ENCODE measurements around the gene MCF2L. TPM values are rescaled to one million over a fixed set of nuclear protein-coding genes. Genes with fewer than 3 reads are reported as not detected.

Gene MCF2L
- total RNA-seq, 1 experiment from 2014 or later: 9.5 TPM

DNA sequence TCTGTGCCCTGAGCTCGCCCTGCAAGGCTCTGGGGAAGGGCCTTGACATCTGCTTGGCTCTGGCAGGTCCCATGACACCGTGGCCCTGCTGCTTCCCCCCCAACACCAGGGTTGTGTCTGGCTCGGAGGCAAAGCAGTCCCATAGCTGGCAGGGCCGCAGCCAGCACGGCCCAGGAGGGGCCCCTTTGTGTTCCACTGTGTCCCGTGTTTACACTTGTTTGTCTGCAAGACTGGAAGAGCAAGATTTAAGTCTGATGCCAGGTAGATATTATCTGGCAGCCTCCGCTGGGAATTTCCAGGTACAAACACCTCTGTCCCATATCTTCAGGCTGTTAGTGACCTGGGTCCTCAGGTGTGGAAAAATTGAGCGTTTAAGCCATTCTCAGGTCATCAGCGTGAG, 44.3 kb downstream of the MCF2L start:
- H3K27ac ChIP-seq (ENCODE audit: low read depth, low read length, poor library complexity, severe bottlenecking): no peak overlapping the region
- H3K4me3 ChIP-seq (ENCODE audit: low read depth, low read length, poor library complexity, severe bottlenecking): no peak overlapping the region
- TF ChIP-seq CTCF (conservative IDR thresholded peaks at IDR 0.05; ENCODE audit: low read depth, low read length) (no peak), EZH2 (IDR thresholded peaks at IDR 0.05; ENCODE audit: borderline replicate concordance, low read depth, low read length, poor library complexity, severe bottlenecking) (no peak)
- BruUV-seq (replicated peaks): no TSS peak
- ChIA-PET POLR2A (ENCODE audit: low non-redundant PET) (no interaction called here), CTCF (no interaction called here)
- H3K4me1 ChIP-seq (ENCODE audit: insufficient read depth, low read length, poor library complexity, severe bottlenecking): no peaks in the 10 kb centered on the region
- intact Hi-C loops (cut with micrococcal nuclease; ENCODE audit: unreplicated experiment): no loop called here
- no peaks in the 10 kb centered on the region for H3K9me3 ChIP-seq (ENCODE audit: low read depth, low read length, poor library complexity, severe bottlenecking)
- no peaks in the 10 kb centered on the region for H3K36me3 ChIP-seq (ENCODE audit: insufficient read depth, low read length, poor library complexity, severe bottlenecking)
- DNase-seq (ENCODE audit: low spot score): no peak
- H3K27me3 ChIP-seq (replicated peaks; ENCODE audit: insufficient read depth, low read depth, low read length, poor library complexity): no peaks in the 10 kb centered on the region

DNA sequence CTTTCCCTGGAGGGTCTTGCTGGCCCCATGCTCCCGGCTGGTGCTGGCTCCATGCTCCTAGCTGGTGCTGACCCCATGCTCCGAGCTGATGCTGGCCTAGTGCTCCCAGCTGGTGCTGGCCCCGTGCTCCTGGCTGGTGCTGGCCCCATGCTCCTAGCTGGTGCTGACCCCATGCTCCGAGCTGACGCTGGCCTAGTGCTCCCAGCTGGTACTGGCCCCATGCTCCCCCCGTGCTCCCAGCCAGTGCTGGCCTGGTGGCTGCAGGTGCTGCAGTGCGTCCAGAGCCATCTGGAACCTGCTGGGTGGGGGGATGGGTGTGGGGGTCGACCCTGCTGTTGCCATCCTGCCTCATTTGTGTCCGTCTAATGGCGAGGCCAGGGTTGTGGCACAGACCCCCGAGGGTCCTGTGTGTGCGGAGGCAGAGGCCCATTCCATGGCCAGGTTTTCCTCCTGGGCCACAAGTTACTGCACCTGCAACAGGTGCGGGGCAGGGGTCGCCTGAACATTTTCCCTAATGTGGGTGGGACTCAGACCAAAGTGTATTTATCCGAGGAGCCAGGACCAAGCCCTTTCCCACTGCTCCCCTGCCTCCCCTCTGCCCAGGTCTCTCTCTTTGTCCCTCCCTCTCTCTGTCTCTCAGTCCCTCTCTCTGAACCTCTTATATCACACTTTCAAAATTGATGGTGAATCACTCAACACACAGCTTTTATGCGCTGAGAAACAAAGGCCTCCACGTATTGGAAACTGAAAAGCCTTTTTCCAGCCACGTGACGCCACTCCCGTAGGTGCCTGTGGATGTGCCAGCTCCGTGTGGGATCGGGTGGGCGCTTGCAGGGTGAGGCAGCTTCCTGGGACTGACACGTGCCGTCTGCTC, 45.1 kb downstream of the MCF2L start:
- BruUV-seq (replicated peaks): no TSS peak
- no peak for TF ChIP-seq EZH2 (IDR thresholded peaks at IDR 0.05; ENCODE audit: borderline replicate concordance, low read depth, low read length, poor library complexity, severe bottlenecking)
- no peak for TF ChIP-seq CTCF (conservative IDR thresholded peaks at IDR 0.05; ENCODE audit: low read depth, low read length)
- Histone ChIP-seq H3K27me3 (replicated peaks; ENCODE audit: insufficient read depth, low read depth, low read length, poor library complexity) (no peaks in the 10 kb centered on the region), H3K4me1 (ENCODE audit: insufficient read depth, low read length, poor library complexity, severe bottlenecking) (no peaks in the 10 kb centered on the region), H3K36me3 (ENCODE audit: insufficient read depth, low read length, poor library complexity, severe bottlenecking) (no peaks in the 10 kb centered on the region), H3K9me3 (ENCODE audit: low read depth, low read length, poor library complexity, severe bottlenecking) (no peaks in the 10 kb centered on the region), H3K27ac (ENCODE audit: low read depth, low read length, poor library complexity, severe bottlenecking) (no peak overlapping the region), H3K4me3 (ENCODE audit: low read depth, low read length, poor library complexity, severe bottlenecking) (no peak overlapping the region)
- ChIA-PET POLR2A (ENCODE audit: low non-redundant PET) (no interaction called here), CTCF (no interaction called here)
- intact Hi-C loops (cut with micrococcal nuclease; ENCODE audit: unreplicated experiment): no loop called here
- no peak for DNase-seq (ENCODE audit: low spot score)

- no peak overlapping the region for H3K4me3 ChIP-seq (ENCODE audit: low read depth, low read length, poor library complexity, severe bottlenecking)
- POLR2A ChIA-PET (ENCODE audit: low non-redundant PET): no interaction called here
- H3K27ac ChIP-seq (ENCODE audit: low read depth, low read length, poor library complexity, severe bottlenecking): no peak overlapping the region
- TF ChIP-seq EZH2 (IDR thresholded peaks at IDR 0.05; ENCODE audit: borderline replicate concordance, low read depth, low read length, poor library complexity, severe bottlenecking) (no peak), CTCF (conservative IDR thresholded peaks at IDR 0.05; ENCODE audit: low read depth, low read length) (no peak)
- no peaks in the 10 kb centered on the region for H3K27me3 ChIP-seq (replicated peaks; ENCODE audit: insufficient read depth, low read depth, low read length, poor library complexity)
- H3K36me3 ChIP-seq (ENCODE audit: insufficient read depth, low read length, poor library complexity, severe bottlenecking): no peaks in the 10 kb centered on the region
- CTCF ChIA-PET: no interaction called here
- intact Hi-C loops (cut with micrococcal nuclease; ENCODE audit: unreplicated experiment): no loop called here
- H3K9me3 ChIP-seq (ENCODE audit: low read depth, low read length, poor library complexity, severe bottlenecking): no peaks in the 10 kb centered on the region
- no peaks in the 10 kb centered on the region for H3K4me1 ChIP-seq (ENCODE audit: insufficient read depth, low read length, poor library complexity, severe bottlenecking)
- DNase-seq (ENCODE audit: low spot score): no peak
- BruUV-seq (replicated peaks): no TSS peak
These were observed 46.0 kb downstream of the MCF2L start for GRCh38 chr13:113014752-113015745.
